Measurements from ENCODE around the gene CANT1. TPM values are rescaled to one million over a fixed set of nuclear protein-coding genes. Genes with fewer than 3 reads are reported as not detected.

The CANT1 gene
- total RNA-seq, 1 donor from 2014 or later = 39.3 TPM

DNA sequence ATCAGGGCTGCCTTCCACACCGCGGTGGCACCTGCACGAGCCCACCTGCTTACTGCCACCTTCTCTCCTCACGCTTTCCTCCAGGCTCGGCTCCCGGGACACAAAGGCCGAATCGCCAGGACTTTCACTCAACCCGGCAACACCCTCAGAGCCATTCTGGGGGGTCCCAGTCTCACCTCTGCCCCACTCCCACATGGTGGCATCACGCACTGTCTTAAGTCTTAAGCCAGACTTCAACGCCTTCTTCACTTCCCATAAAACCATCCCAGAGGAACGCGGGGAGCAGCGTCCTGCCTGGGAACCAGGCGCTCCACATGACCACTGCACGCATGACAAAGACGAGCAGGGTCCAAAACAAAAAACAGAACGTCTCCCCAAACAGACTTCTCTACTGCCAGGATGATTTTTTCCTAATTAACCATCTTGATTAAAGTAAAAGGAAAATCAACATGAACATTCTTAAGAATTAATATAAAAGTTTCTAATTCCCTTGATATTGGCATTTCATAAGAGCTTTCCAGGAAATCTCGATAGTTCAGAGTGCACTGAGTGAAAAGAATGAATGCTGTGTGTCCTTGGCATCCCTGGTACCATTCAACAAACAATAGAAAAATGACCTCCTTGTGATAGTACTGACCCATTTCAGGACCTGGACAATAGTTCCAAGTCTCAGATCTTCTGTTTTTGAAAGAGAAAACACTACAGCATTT lies 2.6 kb downstream of the CANT1 start:
- Mint-ChIP-seq H3K27ac (no peak overlapping the region), H3K36me3 (ENCODE audit: low read depth) (peaks cover 22% of the 10 kb centered on the region), H3K27me3 (no peaks in the 10 kb centered on the region), H3K9me3 (no peaks in the 10 kb centered on the region), H3K4me3 (no peak overlapping the region), H3K4me1 (peaks cover 42% of the 10 kb centered on the region)
- intact Hi-C loops (cut with micrococcal nuclease) = no loop called here
- ATAC-seq (ENCODE audit: low read depth) = no peak
- ChIA-PET CTCF (no interaction called here), POLR2A (no interaction called here)
- DNase-seq = no peak
- TF ChIP-seq, protein P1, sequence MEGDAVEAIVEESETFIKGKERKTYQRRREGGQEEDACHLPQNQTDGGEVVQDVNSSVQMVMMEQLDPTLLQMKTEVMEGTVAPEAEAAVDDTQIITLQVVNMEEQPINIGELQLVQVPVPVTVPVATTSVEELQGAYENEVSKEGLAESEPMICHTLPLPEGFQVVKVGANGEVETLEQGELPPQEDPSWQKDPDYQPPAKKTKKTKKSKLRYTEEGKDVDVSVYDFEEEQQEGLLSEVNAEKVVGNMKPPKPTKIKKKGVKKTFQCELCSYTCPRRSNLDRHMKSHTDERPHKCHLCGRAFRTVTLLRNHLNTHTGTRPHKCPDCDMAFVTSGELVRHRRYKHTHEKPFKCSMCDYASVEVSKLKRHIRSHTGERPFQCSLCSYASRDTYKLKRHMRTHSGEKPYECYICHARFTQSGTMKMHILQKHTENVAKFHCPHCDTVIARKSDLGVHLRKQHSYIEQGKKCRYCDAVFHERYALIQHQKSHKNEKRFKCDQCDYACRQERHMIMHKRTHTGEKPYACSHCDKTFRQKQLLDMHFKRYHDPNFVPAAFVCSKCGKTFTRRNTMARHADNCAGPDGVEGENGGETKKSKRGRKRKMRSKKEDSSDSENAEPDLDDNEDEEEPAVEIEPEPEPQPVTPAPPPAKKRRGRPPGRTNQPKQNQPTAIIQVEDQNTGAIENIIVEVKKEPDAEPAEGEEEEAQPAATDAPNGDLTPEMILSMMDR (IDR thresholded peaks at IDR 0.05) = no peak

GRCh38 chr17:79006046-79006445 lies 3.5 kb downstream of the CANT1 start:
- no peak overlapping the region for H3K27ac Mint-ChIP-seq
- H3K4me1 Mint-ChIP-seq = peaks cover 42% of the 10 kb centered on the region
- DNase-seq (no peak), ATAC-seq (ENCODE audit: low read depth) (no peak)
- no peaks in the 10 kb centered on the region for H3K9me3 Mint-ChIP-seq
- no peak overlapping the region for H3K4me3 Mint-ChIP-seq
- TF ChIP-seq, protein P1 (IDR thresholded peaks at IDR 0.05) = no peak
- H3K36me3 Mint-ChIP-seq (ENCODE audit: low read depth) = peaks cover 29% of the 10 kb centered on the region
- POLR2A ChIA-PET = no interaction called here
- intact Hi-C loops (cut with micrococcal nuclease) = no loop called here
- CTCF ChIA-PET = no interaction called here
- H3K27me3 Mint-ChIP-seq = no peaks in the 10 kb centered on the region

DNA sequence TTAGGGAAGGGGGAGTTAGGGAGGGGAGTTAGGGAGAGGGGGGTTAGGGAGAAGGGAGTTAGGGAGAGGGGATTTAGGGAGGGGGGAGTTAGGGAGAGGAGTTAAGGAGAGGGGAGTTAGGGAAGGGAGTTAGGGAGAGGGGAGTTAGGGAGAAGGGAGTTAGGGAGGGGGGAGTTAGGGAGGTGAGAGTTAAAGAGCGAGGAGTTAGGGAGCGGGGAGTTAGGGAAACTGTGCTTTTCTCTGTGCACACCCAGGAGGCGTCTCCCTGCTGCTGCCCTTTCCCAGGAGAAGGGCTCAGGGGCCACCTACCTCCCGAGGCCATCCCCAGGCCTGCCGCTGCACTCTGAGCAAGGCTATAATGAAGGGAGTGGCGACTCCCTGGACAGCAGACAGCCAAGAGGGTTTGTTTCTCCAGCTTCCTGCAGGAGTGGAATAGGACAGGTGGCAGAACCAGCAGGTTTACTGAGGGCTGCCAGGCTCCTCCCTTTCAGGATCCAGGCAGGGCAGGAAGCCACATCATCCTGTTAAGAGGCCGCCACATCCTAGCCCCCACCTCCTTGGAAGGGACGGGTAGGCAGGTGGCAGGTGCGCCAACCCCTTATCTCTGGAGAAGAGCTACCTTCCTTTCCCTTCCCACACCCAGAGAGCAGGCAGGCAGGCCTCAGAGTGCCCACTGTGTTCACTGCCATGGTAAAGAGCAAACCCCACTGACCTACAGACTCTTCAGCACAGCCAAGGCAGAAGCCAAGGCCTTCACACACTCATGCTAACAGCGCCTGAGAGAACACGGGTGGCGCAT lies 4.3 kb downstream of the CANT1 start:
- peaks cover 36% of the 10 kb centered on the region for H3K36me3 Mint-ChIP-seq (ENCODE audit: low read depth)
- ChIA-PET POLR2A (no interaction called here), CTCF (no interaction called here)
- intact Hi-C loops (cut with micrococcal nuclease) = no loop called here
- DNase-seq (no peak), ATAC-seq (ENCODE audit: low read depth) (no peak)
- no peaks in the 10 kb centered on the region for H3K27me3 Mint-ChIP-seq
- H3K9me3 Mint-ChIP-seq = no peaks in the 10 kb centered on the region
- H3K4me1 Mint-ChIP-seq = peaks cover 40% of the 10 kb centered on the region
- TF ChIP-seq, protein P1 (IDR thresholded peaks at IDR 0.05) = no peak
- H3K4me3 Mint-ChIP-seq = no peak overlapping the region
- H3K27ac Mint-ChIP-seq = no peak overlapping the region

- DNase-seq = no peak
- intact Hi-C loops (cut with micrococcal nuclease) = no loop called here
- H3K27me3 Mint-ChIP-seq = no peaks in the 10 kb centered on the region
- peaks cover 39% of the 10 kb centered on the region for H3K36me3 Mint-ChIP-seq (ENCODE audit: low read depth)
- H3K9me3 Mint-ChIP-seq = no peaks in the 10 kb centered on the region
- CTCF ChIA-PET = no interaction called here
- no peak for ATAC-seq (ENCODE audit: low read depth)
- TF ChIP-seq, protein P1 (IDR thresholded peaks at IDR 0.05) = no peak
- no peak overlapping the region for H3K27ac Mint-ChIP-seq
- H3K4me1 Mint-ChIP-seq = peaks cover 33% of the 10 kb centered on the region
- POLR2A ChIA-PET = no interaction called here
- H3K4me3 Mint-ChIP-seq = no peak overlapping the region
These were observed 5.7 kb downstream of the CANT1 start for GRCh38 chr17:79003661-79004411.
